NCI-H69 (cell line): ENCODE data around the gene STXBP5.

Experiments
- DNase-seq: peaks from one replicate; lab custom pipeline; 2025; lab: John Stamatoyannopoulos, UW

STXBP5 gene

DNA sequence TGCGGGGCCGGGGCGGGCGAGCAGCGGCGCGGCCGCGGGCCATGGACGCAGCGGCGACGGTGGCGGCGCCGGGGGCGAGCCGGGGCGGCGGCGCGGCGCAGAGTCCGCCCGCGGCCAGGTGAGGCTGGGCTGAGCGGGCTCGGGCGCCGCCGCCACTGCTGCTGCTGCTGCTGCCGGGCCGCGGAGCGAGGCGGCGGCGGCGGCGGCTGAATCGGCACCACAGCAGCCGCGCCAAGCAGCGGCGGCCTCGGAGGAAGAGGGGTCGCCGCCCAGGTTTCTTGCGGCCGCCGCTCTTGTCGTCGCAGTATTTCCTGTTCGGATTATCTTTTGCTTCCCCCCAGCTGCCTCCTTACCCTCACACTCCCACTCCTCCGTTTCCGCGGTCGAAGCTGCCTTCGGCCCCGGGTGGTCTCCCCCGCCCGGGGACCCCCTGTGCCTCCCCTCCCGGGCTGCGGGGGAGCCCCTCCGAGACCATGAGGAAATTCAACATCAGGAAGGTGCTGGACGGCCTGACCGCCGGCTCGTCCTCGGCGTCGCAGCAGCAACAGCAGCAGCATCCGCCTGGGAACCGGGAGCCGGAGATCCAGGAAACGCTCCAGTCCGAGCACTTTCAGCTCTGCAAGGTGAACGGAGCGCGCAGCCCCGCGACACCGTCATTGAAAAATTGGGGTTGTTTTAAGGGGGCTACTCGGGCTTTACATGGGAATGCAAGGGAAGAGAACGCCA lies at the start of gene STXBP5:
Gene STXBP5 (plus strand): TSS at position 358 of the 726 bp plus-strand sequence. CDS start 116 bp downstream, at position 474.
- DNase-seq: peak; percentile 82

DNA sequence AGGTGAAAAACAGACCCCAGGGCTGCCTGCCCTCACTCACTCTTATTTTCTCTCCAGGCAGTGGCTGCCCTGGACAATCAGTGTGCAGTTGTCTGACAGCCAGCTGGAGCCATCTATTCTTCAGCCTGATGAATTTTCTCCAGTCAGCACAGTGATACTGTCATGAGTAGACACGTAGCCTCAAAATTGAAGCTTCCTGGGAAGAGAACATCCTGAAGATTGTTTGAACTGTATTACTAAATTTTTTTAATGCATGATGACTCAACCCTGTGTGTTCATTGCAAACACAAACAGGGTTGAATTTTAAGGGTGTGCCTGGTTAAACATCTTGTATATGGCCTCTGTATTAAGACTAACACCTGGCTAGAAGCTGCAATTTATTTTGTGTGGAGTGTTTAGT lies 49.8 kb upstream of the STXBP5 start:
- peak; percentile 95 for DNase-seq

- DNase-seq: peak; percentile 66
Observed at GRCh38 chr6:147156218-147156617, 48.0 kb upstream of the STXBP5 start.

GRCh38 chr6:147156799-147157382 lies 47.3 kb upstream of the STXBP5 start:
- DNase-seq: no peak

GRCh38 chr6:147157930-147158329 lies 46.3 kb upstream of the STXBP5 start:
- no peak for DNase-seq

DNA sequence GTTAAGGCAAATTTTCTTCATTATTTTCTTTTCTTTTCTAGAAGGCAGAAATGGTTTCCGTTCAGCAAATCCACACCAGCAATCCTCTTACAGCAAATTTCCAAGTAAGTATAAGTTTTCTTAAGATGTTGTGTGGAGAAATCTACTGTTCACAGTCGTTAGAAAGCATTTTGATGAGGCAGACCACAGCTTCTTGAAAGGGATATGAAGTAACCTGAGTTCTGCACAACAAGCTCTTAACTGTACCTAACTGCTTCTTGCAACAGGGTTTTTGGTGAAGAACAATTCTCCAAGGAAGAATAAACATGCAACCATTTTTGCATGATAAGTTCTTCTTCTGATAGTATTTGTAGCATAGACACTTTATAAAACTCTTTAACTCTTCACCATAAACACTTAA lies 45.3 kb upstream of the STXBP5 start:
- no peak for DNase-seq

GRCh38 chr6:147159536-147160374 lies 44.5 kb upstream of the STXBP5 start:
- no peak for DNase-seq

- no peak for DNase-seq
Observed at GRCh38 chr6:147160593-147160992, 43.6 kb upstream of the STXBP5 start.

- peak; percentile 39 for DNase-seq
Observed at GRCh38 chr6:147161253-147161973, 42.8 kb upstream of the STXBP5 start.

- DNase-seq: peak; percentile 89
Observed at GRCh38 chr6:147161974-147162495, 42.2 kb upstream of the STXBP5 start.

- no peak for DNase-seq
Observed at GRCh38 chr6:147164761-147165160, 39.5 kb upstream of the STXBP5 start.

- peak; percentile 92 for DNase-seq
Observed at GRCh38 chr6:147166360-147166944, 37.8 kb upstream of the STXBP5 start.

DNA sequence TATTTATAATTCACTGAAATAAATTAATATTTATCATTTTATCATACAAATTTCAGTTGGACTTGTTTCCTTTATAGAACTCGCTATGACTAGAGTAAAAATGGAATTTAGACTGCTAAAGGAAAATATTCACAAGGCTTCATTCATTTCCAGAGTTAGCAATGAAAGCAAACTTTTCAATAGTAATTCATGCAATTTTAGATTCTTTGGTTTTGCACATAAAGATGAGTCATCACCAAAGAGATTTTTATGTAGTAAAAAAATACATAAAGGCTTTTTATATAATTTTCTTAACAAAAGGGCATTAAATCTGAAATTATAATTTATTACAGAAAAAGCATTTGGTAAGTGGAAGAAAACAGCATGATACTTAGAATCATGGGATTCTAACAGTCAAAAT lies 37.2 kb upstream of the STXBP5 start:
- DNase-seq: no peak

- no peak for DNase-seq
Observed at GRCh38 chr6:147167576-147168461, 36.4 kb upstream of the STXBP5 start.

GRCh38 chr6:147169529-147169928 lies 34.7 kb upstream of the STXBP5 start:
- DNase-seq: no peak

GRCh38 chr6:147170269-147170668 lies 33.9 kb upstream of the STXBP5 start:
- no peak for DNase-seq

GRCh38 chr6:147173140-147173539 lies 31.1 kb upstream of the STXBP5 start:
- DNase-seq: no peak

GRCh38 chr6:147173675-147174308 lies 30.4 kb upstream of the STXBP5 start:
- DNase-seq: no peak

GRCh38 chr6:147176795-147177194 lies 27.4 kb upstream of the STXBP5 start:
- DNase-seq: peak; percentile 19

- DNase-seq: no peak
Observed at GRCh38 chr6:147177286-147177685, 26.9 kb upstream of the STXBP5 start.
